COR-L47 (cell line): ENCODE measurements around the gene AP4E1.
"Not testable (repeated sequence)": the region's sequence is repeated elsewhere in the genome, so short reads cannot be mapped to it uniquely, and the experiment has no call there.

Experiments
- DNase-seq: peaks from one replicate; lab custom pipeline; 2025; lab: John Stamatoyannopoulos, UW

The AP4E1 gene

DNA sequence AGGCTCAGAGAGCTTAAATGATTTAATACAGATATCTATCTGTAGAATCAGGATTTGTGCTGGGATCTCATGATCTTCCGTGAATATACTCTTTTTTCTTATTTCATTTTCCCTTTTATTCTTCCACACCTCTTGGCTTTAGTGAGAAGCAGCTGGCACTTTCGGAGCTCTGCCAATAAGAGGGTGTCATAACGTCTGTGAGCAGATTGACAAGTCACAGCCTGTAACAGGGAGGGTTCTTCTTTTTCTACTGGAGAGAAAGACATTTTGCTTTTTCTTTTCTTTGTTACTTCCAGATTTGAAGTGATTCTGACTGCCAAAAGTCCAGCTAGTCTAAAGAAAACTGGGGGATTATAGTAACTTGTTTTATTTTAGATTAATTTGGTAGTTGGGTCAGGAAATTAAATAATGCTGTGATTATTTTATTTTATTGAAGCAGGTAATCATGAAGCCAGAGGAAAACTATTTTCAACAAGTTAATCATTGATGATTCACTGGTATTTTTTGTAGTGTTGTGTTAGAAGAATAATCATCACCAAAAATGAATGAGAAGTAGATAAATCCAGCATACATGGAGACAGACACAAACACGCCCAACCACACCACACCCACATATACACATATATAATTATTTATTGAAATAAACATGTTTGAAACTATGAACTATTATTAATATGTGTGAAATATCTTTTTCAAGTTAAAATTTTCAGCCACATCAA is 116.4 kb downstream of the AP4E1 start:
- no peak for DNase-seq

- no peak for DNase-seq
Observed at GRCh38 chr15:51025454-51025846, 117.0 kb downstream of the AP4E1 start.

DNA sequence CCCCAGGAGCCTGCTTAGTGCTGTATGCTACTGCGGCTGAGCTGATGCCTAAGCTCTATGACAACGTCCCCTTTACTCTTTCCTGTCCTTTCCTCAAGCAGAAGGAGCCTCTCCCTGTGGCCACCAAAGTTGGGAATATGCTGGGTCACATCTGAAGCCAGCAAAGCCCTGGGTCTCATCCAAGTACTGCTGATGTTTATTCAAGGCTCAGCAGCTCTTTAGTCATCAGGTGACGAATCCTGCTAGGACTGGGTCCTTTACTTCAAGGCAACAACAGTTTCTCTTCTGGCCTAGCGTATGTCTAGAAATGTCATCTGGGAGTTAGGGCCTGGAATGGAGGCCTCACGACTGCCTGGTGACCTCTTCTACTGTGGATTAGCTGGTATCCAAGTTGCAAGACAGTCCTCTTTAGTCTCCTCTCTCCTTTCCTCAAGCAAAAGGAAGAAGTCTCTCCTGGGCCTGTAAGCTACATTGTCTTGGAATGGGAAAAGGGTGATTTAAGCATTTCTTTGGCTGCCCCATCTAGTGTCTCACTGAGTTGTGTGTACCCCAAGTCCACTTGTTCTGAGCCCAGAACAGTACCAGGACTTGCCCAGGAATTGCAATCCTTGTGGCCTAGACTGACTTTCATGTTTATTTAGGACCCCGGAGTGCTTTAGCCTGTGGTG is 122.3 kb downstream of the AP4E1 start:
- DNase-seq: no peak

DNA sequence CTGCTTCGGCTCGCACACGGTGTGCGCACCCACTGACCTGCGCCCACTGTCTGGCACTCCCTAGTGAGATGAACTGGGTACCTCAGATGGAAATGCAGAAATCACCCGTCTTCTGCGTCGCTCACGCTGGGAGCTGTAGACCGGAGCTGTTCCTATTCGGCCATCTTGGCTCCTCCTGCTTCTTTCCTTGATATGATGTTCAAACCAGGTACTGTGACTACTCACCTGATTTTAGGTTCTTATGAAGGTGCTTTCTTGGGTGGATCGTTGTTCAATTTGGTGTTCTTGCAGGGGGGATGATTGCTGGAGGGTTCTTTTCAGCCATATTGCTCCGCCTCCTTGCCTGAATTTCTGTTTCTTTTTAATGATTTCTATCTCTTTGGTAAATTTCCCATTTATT is 129.0 kb downstream of the AP4E1 start:
- not testable (repeated sequence) for DNase-seq

DNA sequence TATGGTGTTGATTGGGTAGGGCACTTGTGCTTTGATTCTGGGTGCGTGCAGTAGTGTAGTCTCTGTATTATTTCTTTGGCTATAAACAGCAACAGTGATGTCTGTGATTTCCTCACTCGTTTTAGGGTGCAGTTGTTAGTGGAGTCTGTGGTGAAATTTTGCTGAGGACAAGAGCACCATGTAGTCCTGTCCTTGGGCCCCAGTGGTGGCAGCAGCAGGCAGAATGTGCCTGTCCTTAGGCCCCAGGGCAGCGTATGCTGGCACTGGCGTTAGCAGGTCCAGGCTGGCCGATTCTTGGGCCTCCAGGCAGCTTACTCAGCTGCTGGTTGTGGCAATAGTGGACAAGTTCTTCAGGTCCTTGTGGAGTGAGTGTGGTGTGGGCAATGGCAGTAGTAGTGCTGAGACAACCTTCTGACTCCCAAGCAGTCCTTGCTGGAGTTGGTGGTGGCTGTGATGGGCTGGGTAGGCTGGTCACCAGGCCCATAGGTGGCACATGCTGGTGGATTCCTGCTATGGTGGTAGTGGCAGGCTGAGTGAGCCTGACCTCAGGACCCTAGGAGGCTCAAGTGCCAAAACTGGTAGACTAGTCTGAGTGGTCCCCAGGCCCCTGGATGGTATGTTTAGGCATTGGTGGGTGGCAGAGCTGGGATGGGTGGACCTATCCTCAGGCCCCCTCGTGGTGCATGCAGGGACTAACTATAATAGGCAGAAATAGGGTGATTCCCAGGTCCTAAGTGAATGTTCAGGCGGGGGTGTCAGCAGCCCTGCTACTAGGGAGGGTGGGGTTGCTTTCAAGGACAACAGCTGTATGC is 129.9 kb downstream of the AP4E1 start:
- no peak for DNase-seq

DNA sequence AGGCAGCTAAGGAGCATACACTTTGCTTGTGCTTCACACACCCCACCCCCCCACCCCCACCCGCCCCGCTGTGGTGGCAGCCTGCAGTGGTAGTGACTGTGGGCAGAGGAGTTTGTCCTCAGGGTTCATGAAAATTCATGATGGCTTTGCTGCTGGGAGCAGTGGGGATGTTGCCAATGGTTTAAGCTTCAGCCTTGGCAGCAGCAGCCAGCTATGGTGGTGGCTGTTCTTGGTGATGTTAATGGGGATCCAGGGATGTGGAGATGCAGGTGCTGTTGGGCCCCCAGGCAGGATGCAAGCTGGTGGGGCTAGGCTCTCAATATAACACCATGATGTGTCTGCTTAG is 130.5 kb downstream of the AP4E1 start:
- DNase-seq: no peak

DNA sequence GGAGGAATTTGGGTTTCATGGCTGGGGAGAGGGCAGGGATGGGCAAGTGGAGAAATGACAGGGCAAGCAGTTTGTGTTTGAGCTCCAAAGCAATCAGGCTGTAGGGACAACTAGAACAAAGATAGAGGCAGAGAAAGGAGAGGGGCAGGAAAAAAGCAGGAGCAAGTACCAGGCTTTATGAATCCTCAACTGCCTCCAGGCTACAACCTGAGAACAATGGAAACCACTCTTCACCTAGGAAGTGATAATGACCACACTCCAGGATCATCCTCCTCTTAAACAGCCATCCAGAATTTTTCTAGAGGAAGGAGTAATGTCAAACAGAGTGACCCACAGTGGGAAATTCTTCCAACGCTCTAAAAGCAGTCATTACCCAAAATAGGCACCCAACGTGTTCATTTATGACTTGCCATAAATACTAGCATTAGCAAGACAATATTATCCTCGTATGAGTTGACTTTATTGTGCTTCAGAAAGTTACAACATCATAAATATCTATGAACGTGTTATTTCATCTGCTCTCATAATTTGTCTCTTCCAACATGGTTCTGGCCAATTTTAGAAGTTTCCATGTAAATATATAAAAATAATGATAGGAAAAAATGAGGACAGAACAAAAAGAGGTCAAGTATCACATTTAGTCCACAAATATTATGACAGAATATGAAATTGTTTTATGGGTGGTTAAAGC is 135.7 kb downstream of the AP4E1 start:
- DNase-seq: no peak

GRCh38 chr15:51046016-51046415 is 137.5 kb downstream of the AP4E1 start:
- no peak for DNase-seq

DNA sequence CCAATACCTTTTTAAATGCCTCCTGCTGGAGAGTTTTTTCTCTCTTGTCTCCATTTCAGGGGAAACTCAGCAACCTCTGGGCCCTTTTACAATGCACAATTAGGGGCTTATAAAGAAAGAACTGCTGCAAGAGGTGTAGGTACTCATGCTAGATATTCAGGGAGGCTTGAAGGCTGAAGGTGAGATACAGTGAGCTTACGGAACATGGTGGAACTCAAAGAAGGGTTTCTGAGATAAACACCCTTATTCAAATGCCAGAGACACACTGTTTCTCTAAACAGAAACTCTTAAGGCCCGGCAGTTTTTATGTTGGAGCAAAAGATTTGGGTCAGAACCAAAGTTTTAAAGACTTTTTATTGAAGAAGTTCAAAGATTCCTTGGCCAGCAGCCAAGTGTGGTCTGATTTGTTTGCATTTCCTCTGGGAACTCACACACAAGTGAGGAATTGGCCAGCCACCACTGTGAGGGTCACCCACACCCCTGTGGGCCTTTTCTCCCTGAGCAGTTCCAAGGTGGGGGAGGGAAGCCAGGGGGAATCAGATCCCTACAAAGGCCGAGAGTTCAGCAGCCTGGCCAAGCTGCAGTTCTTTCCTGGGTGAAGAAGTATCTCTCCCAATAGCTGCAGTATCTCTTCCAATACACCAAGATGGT is 138.4 kb downstream of the AP4E1 start:
- no peak for DNase-seq

DNA sequence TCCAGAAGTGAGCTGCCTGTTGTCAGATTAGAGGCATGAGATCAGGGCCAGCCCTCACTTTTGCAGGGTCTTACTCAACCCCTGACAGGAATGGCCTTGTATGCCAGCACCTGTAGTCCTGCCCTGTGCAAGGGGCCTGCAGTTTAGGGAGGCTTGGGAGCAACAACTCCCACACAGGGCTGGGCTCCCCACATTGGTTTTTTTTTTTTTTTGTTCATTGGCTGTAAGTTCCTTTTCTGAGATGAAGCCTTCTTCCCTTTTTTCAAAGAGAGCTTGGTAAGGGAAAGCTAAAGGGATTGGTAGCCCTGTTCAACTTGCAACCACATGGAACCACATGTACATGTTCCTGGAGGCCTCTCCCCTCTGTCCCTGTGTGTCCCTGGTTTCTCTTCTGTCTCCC is 139.8 kb downstream of the AP4E1 start:
- no peak for DNase-seq

DNA sequence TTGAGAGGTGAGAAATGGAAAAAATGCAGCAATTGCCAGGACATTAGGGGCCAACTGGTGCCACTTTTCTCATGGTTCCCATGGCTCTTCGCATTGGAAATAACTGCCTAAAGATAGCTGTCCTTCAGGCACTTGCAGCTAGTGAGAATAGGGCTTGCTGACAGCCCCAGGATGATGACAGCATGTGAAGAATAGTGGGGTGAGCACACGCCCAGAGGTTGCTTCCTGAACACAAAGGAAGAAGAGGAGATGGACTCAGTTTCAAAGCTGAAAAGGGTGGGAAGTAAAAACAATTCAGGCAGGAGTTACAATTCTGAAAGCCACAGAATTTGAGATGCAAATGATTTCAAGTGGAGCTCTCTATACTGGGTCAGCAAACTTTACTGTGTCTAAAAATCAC is 140.6 kb downstream of the AP4E1 start:
- no peak for DNase-seq

DNA sequence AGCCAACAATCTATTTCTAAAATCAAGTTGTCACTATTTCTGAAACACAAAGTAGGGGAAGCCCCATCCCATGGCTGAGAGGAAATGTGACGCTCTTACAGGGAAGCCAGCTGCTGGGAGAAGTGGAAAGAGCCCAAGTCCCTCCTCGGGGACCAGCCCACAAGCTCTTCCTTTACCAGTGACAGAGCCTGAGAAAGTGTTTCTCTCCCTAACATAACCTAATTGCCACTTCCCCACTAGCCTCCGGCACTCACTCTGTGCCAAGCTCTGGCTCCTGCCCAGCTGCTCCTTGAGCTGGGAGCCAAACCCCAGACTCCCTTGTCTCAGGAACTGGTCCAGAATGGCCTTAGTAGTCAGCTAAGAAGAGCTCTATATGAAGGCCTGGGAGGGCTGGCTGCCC is 143.3 kb downstream of the AP4E1 start:
- DNase-seq: no peak

DNA sequence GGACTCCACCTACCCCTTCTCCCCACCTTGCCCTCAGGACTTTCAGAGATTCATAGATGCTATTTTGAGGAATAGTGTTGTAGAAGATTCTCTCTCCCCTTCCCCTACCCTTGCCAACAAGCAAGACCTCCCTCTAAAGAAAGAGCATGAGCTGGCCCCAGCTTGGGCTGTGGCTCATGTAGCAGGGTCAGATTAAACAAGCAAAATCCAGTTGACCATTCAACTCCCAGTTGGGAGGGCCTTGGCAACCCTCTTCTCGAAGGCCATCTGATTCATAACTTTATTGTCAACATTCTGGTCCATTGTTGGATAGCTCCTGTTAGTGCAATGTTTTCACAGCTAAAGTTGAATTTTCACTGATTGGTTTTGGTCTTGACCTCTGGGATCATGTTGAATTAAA is 145.1 kb downstream of the AP4E1 start:
- no peak for DNase-seq

DNA sequence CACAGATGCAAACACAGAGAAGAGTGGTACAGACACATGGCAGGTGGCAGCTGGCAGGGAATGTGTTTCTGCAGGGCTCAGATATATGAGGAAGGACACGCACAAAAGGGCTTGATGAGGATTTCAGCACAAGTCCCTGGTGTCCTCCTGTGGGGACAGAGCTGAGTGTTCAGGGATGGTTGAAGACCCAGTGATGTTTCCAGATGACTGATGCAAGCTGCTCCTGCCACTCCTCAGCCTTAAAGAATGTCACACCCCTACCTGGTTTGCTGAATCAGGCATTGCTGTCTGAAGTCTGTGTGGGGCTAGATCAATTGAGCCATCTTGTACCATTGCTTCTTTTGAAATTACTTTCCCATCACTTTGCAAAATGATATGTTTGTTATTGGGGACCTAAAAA is 146.1 kb downstream of the AP4E1 start:
- DNase-seq: no peak
